SH-SY5Y (cell line): ENCODE measurements around the gene DNAH10.

ENCODE experiments used
- GATA2 ChIP-seq: IDR thresholded peaks from 2 replicates; pipeline ENCODE4 v1.6.1; 2011; ENCODE audit warnings: mild to moderate bottlenecking, low read depth, low read length
- GATA3 ChIP-seq: IDR thresholded peaks from 2 replicates; pipeline ENCODE4 v1.6.1; 2011; ENCODE audit warnings: low read depth, mild to moderate bottlenecking, low read length, moderate library complexity

- TF ChIP-seq GATA2 (no peak), GATA3 (no peak)
Measured at GRCh38 chr12:123948796-123949769, 187.0 kb downstream of the DNAH10 start.
